Tibial artery (tissue), 4 donors: ENCODE results near the gene HID1.
"Not testable (repeated sequence)": the region's sequence is repeated elsewhere in the genome, so short reads cannot be mapped to it uniquely, and the experiment has no call there.

Experiments used
- DNase-seq, 2 donors: peaks; one replicate each; pipeline ENCODE4 v3.0.0-alpha.2; 2019
- H3K27ac ChIP-seq, 2 donors: fragments of 200-600 bp; sonication (generic) in 1 of 2; 1 replicate in 1 of 2; 2 replicates in 1 of 2; pipeline ENCODE4 v1.5.1; 2018 to 2019; ENCODE audit warnings: mild to moderate bottlenecking in 1 of 2
- H3K27me3 ChIP-seq, 2 donors: fragments of 200-600 bp; sonication (generic) in 1 of 2; one replicate each; pipeline versions ENCODE4 v1.5.1 to v1.6.0; 2016 to 2019
- H3K36me3 ChIP-seq, 3 donors: fragments of 200-600 bp; sonication (generic) in 2 of 3; one replicate each; pipeline ENCODE4 v1.5.1; 2016 to 2019; ENCODE audit warnings: mild to moderate bottlenecking in 2 of 3
- H3K4me1 ChIP-seq, 4 donors: fragments of 200-600 bp; sonication (generic) in 2 of 4; 1 replicate in 3 of 4; 2 replicates in 1 of 4; pipeline ENCODE4 v1.5.1; 2016 to 2019
- H3K4me3 ChIP-seq, 2 donors: fragments of 200-600 bp; sonication (generic) in 1 of 2; 1 replicate in 1 of 2; 2 replicates in 1 of 2; pipeline ENCODE4 v1.5.1; 2018 to 2019; ENCODE audit warnings: mild to moderate bottlenecking in 2 of 2
- H3K9me3 ChIP-seq, 3 donors: fragments of 200-600 bp; sonication (generic) in 1 of 3; one replicate each; pipeline ENCODE4 v1.5.1; 2016 to 2019
- intact Hi-C: fragments of 100-400 bp; cut with DNase I; formaldehyde crosslinking; loops from one replicate; pipeline ENCODE4 v1.15.0; 2023; ENCODE audit warnings: low total_unique reads
- TF ChIP-seq, protein P1 (sequence below), 2 experiments: fragments of 200-600 bp in 1 of 2; fragments of 450-650 bp in 1 of 2; IDR thresholded peaks; one replicate each; pipeline ENCODE4 v1.5.1; 2017 to 2019; ENCODE audit warnings: antibody characterized with exemption in 2 of 2, mild to moderate bottlenecking in 1 of 2, moderate library complexity in 1 of 2

Gene HID1

DNA sequence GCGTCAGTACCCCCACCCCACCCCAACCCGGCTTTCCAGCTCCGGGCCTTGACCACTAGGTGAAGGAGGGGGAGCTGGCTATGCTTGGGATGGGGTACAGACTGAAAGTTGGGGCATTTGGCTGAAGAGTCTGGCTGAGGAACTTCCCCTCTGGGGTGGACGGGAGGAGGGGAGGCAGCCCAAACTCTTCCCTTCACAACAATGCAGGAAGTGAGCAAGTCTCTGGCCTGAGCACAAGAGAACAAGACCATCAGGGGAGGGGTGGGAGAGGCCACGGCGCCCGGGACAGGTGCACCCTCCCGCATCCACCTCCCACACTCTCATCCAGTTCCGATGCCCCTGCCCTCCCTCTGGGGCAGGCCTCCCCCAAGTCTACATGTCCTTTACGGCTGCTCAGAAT, 55.1 kb downstream of the HID1 start:
- TF ChIP-seq, protein P1, sequence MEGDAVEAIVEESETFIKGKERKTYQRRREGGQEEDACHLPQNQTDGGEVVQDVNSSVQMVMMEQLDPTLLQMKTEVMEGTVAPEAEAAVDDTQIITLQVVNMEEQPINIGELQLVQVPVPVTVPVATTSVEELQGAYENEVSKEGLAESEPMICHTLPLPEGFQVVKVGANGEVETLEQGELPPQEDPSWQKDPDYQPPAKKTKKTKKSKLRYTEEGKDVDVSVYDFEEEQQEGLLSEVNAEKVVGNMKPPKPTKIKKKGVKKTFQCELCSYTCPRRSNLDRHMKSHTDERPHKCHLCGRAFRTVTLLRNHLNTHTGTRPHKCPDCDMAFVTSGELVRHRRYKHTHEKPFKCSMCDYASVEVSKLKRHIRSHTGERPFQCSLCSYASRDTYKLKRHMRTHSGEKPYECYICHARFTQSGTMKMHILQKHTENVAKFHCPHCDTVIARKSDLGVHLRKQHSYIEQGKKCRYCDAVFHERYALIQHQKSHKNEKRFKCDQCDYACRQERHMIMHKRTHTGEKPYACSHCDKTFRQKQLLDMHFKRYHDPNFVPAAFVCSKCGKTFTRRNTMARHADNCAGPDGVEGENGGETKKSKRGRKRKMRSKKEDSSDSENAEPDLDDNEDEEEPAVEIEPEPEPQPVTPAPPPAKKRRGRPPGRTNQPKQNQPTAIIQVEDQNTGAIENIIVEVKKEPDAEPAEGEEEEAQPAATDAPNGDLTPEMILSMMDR (IDR thresholded peaks at IDR 0.05) = no peak
- Histone ChIP-seq H3K9me3 (no peaks in the 10 kb centered on the region), H3K4me3 (no peak overlapping the region), H3K36me3 (no peaks in the 10 kb centered on the region), H3K27ac (no peak overlapping the region), H3K27me3 (peaks cover 0 to 70% of the 10 kb centered on the region in 2 donors), H3K4me1 (peaks cover 0 to under 1% (median 0%) of the 10 kb centered on the region in 4 donors)
- no peak for DNase-seq
- intact Hi-C loops = no loop called here

GRCh38 chr17:74916851-74917199, 55.7 kb downstream of the HID1 start:
- H3K36me3 ChIP-seq = no peaks in the 10 kb centered on the region
- H3K4me1 ChIP-seq = no peaks in the 10 kb centered on the region
- H3K4me3 ChIP-seq = no peak overlapping the region
- no peak overlapping the region for H3K27ac ChIP-seq
- TF ChIP-seq, protein P1 (IDR thresholded peaks at IDR 0.05) = no peak
- H3K9me3 ChIP-seq = no peaks in the 10 kb centered on the region
- intact Hi-C loops = no loop called here
- peaks cover 0 to 64% of the 10 kb centered on the region in 2 donors for H3K27me3 ChIP-seq
- no peak for DNase-seq

DNA sequence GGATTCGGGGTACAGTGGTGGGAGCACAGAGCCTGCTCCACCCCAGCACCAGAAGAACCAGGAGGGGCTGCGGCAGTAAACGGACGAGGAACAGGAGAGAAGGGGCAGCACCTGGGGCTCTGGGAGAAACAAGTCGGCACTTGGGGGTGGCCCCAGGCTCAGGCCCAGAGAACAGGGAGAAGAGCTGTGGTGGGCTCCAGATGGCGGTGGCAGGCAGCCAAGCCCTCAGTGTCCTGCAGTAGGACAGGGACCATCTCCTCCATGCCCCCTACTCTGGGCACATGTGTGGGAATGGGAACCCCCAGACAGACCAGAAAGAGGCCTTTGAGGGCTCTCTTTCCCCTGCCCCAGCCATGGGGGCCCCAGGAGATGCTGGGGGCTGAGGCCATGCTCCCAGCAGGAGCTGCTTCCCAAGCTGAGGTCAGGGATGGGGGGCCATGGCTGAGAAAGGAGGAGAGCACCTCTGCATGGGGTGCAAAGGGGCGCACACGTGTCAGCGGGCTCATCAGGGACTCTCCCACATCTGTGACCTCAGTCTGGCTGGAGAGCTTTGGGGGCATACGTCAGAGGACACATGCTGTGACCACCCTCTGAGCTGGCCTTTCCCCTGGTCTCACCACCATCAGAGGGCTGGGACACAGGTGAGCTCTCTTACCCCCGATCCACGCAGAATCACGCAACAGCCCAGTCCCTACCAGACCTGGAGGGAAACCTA, 56.3 kb downstream of the HID1 start:
- no peak for DNase-seq
- Histone ChIP-seq H3K27ac (no peak overlapping the region), H3K36me3 (no peaks in the 10 kb centered on the region), H3K27me3 (peaks cover 0 to 59% of the 10 kb centered on the region in 2 donors), H3K9me3 (no peaks in the 10 kb centered on the region), H3K4me1 (no peaks in the 10 kb centered on the region), H3K4me3 (no peak overlapping the region)
- intact Hi-C loops = no loop called here
- TF ChIP-seq, protein P1 (IDR thresholded peaks at IDR 0.05) = no peak

- H3K36me3 ChIP-seq, H3K9me3 ChIP-seq, DNase-seq, H3K4me3 ChIP-seq, intact Hi-C loops, H3K27ac ChIP-seq, H3K4me1 ChIP-seq: not testable (repeated sequence)
- peaks cover 0 to 28% of the 10 kb centered on the region in 2 donors for H3K27me3 ChIP-seq
These were observed 61.1 kb downstream of the HID1 start for GRCh38 chr17:74911423-74911822.

DNA sequence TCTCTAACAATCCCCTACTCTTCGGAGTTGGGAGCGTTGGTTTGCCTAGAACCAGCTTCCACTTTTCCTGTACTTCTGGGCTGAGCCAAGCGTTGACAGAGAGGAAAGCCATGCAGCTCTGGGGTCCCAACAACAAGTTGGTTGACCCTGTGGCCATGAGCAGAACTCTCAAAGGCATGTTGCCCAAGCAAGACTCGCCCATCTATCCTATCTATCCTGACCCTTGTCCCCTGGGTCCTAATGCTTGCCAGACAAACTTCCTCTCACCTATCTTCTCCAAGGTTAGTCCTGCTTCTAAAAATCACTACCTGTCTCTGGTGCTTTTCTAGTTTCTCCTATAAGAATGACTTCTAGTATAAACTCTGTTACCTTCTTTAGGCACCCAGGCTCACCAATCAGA, 63.5 kb downstream of the HID1 start:
- DNase-seq, intact Hi-C loops, H3K4me1 ChIP-seq, H3K27ac ChIP-seq, H3K36me3 ChIP-seq, H3K4me3 ChIP-seq, H3K9me3 ChIP-seq: not testable (repeated sequence)
- H3K27me3 ChIP-seq = peaks cover 0 to 26% of the 10 kb centered on the region in 2 donors

DNA sequence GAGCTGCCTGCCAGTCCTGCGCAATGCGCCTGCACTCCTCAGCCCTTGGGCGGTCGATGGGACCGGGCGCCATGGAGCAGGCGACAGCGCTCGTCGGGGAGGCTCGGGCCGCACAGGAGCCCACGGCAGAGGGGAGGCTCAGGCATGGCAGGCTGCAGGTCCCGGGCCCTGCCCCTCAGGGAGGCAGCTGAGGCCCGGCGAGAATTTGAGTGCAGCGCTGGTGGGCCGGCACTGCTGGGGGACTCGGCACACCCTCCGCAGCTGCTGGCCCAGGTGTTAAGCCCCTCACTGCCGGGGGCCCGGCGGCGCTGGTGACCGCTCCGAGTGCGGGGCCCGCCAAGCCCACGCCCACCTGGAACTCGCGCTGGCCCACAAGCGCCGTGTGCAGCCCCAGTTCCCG, 65.5 kb downstream of the HID1 start:
- H3K9me3 ChIP-seq = no peaks in the 10 kb centered on the region
- intact Hi-C loops = no loop called here
- H3K27ac ChIP-seq = no peak overlapping the region
- TF ChIP-seq, protein P1 (IDR thresholded peaks at IDR 0.05) = no peak
- no peaks in the 10 kb centered on the region for H3K36me3 ChIP-seq
- no peaks in the 10 kb centered on the region for H3K4me1 ChIP-seq
- no peak overlapping the region for H3K4me3 ChIP-seq
- DNase-seq = no peak
- peaks cover 0 to 45% of the 10 kb centered on the region in 2 donors for H3K27me3 ChIP-seq

DNA sequence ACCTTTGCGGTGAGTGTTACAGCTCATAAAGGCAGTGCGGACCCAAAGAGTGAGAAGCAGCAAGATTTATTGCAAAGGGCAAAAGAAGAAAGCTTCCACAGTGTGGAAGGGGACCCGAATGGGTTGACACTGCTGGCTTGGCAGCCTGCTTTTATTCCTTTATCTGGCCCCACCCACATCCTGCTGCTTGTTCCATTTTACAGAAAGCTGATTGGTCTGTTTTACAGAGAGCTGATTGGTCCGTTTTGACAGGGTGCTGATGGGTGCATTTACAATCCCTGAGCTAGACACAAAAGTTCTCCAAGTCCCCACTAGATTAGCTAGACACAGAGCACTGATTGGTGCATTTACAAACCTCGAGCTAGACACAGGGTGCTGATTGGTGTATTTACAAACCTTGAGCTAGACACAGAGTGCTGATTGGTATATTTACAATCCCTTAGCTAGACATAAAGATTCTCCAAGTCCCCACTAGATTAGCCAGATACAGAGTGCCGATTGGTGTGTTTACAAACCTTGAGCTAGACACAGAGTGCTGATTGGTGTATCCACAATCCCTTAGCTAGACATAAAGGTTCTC, 66.3 kb downstream of the HID1 start:
- H3K9me3 ChIP-seq, DNase-seq, intact Hi-C loops, H3K4me1 ChIP-seq, H3K4me3 ChIP-seq, H3K36me3 ChIP-seq, H3K27ac ChIP-seq: not testable (repeated sequence)
- peaks cover 0 to 50% of the 10 kb centered on the region in 2 donors for H3K27me3 ChIP-seq
